SU-DHL-6 (cell line): Measurements from ENCODE around the gene QPCTL.
A peak's percentile ranks its signal among the peaks of the same experiment; 100 is the strongest.

Source experiments
- H2AFZ ChIP-seq: fragments of 200-600 bp; sonication (generic); 2 replicates; pipeline ENCODE4 v1.6.1; 2014; ENCODE audit warnings: low read depth, mild to moderate bottlenecking, moderate library complexity, mixed read lengths, antibody characterized with exemption, low read length; ENCODE audit not compliant: severe bottlenecking
- H3F3A ChIP-seq: fragments of 200-600 bp; shearing (Covaris generic); 2 replicates; pipeline ENCODE4 v1.6.0; 2016; ENCODE audit warnings: antibody characterized with exemption, mild to moderate bottlenecking; ENCODE audit not compliant: insufficient read depth
- H3K27ac ChIP-seq: fragments of 200-600 bp; sonication (generic); 2 replicates; pipeline ENCODE4 v1.5.1; 2016; ENCODE audit warnings: low read depth, mild to moderate bottlenecking, low read length, moderate library complexity, mixed read lengths
- H3K27me3 ChIP-seq: fragments of 200-600 bp; sonication (generic), shearing (Covaris generic); 2 replicates; pipeline ENCODE4 v1.6.0; 2014; ENCODE audit warnings: mild to moderate bottlenecking, low read length
- H3K36me3 ChIP-seq: fragments of 200-600 bp; sonication (generic); 2 replicates; pipeline ENCODE4 v1.6.1; 2014; ENCODE audit warnings: mild to moderate bottlenecking, low read length, mixed read lengths
- H3K4me2 ChIP-seq: fragments of 300-600, 200-600 bp; shearing (Covaris generic), sonication (generic); 2 replicates; pipeline ENCODE4 v1.6.0; 2014; ENCODE audit warnings: low read length, low read depth, mild to moderate bottlenecking; ENCODE audit not compliant: poor library complexity, severe bottlenecking
- H3K4me3 ChIP-seq: fragments of 200-600 bp; sonication (generic); 2 replicates; pipeline ENCODE4 v1.5.1; 2014; ENCODE audit warnings: antibody characterized with exemption, low read length, mild to moderate bottlenecking, mixed read lengths; ENCODE audit not compliant: insufficient read depth, poor library complexity, severe bottlenecking
- H3K79me2 ChIP-seq: fragments of 200-600 bp; sonication (generic); 2 replicates; pipeline ENCODE4 v1.6.1; 2014; ENCODE audit warnings: mild to moderate bottlenecking, low read length, moderate library complexity; ENCODE audit not compliant: insufficient read depth
- H3K9ac ChIP-seq: fragments of 200-600 bp; sonication (generic); 2 replicates; pipeline ENCODE4 v1.7.0; 2014; ENCODE audit warnings: mild to moderate bottlenecking, low read length
- H3K9me2 ChIP-seq: fragments of 200-600 bp; sonication (generic); replicated peaks from 2 replicates; pipeline ENCODE4 v1.6.1; 2014; ENCODE audit warnings: low read length; ENCODE audit not compliant: insufficient read depth
- H3K9me3 ChIP-seq: fragments of 200-600 bp; sonication (generic); 2 replicates; pipeline ENCODE4 v1.6.1; 2014; ENCODE audit warnings: low read length, mixed read lengths; ENCODE audit not compliant: insufficient read depth
- H4K20me1 ChIP-seq: fragments of 200-600 bp; sonication (generic); 2 replicates; pipeline ENCODE4 v1.6.1; 2014; ENCODE audit warnings: low read depth, mild to moderate bottlenecking, antibody characterized with exemption, low read length, moderate library complexity, mixed read lengths
- EZH2phosphoT487 ChIP-seq: fragments of 200-600 bp; sonication (generic), shearing (Covaris generic); conservative IDR thresholded peaks from 2 replicates; pipeline ENCODE4 v1.6.1; 2018; ENCODE audit warnings: mild to moderate bottlenecking, antibody characterized with exemption, low read length, moderate library complexity, mixed read lengths
- TF ChIP-seq, protein P1 (sequence below): fragments of 200-600 bp; sonication (generic); IDR thresholded peaks from one replicate; pipeline ENCODE4 v1.5.1; 2017; ENCODE audit warnings: antibody characterized with exemption, mild to moderate bottlenecking, low read length, moderate library complexity; ENCODE audit not compliant: insufficient read depth, poor library complexity, severe bottlenecking

QPCTL gene

DNA sequence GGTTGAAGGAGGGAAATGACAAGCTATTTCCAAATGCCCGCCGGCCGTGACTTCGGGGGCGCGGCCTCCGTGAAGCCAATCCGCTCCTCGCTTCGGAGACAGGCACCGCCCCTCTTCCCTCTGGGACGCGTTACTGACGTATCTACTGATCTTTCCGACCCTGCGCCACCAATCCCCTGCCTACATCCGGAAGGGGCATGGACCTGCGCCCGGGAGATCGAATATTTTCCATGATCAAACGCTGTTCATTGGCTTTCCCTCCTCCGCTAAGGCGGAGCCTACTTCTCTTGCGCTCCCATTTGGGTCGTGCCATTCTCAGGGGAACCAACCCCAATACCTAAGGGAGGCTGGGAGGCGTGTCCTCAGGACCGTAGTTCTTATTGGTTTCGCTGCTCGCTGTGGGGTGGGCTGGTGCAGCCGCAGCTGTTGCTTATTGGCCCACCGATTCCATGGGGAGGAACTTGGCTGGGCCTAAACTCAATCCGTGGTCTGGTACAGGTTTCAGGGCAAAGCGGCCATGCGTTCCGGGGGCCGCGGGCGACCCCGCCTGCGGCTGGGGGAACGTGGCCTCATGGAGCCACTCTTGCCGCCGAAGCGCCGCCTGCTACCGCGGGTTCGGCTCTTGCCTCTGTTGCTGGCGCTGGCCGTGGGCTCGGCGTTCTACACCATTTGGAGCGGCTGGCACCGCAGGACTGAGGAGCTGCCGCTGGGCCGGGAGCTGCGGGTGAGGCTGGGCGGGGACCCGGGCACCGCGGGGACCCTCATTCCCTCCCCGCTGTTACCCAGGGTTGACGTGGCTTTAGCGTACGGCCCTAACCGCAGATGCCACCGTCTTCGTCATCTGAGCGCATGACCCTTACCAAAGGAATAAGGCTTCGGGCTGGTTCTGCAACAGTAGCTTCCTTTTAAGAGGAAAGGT is at the start of gene QPCTL:
TSS of gene QPCTL (plus strand) at position 480 of the 919 bp plus-strand sequence. CDS start at position 518, 38 bp downstream.
- H3K27ac ChIP-seq = peak within 1 kb of the TSS; percentile 80
- H2AFZ ChIP-seq = peak within 1 kb of the TSS; percentile 75
- TF ChIP-seq EZH2phosphoT487 = no peak

DNA sequence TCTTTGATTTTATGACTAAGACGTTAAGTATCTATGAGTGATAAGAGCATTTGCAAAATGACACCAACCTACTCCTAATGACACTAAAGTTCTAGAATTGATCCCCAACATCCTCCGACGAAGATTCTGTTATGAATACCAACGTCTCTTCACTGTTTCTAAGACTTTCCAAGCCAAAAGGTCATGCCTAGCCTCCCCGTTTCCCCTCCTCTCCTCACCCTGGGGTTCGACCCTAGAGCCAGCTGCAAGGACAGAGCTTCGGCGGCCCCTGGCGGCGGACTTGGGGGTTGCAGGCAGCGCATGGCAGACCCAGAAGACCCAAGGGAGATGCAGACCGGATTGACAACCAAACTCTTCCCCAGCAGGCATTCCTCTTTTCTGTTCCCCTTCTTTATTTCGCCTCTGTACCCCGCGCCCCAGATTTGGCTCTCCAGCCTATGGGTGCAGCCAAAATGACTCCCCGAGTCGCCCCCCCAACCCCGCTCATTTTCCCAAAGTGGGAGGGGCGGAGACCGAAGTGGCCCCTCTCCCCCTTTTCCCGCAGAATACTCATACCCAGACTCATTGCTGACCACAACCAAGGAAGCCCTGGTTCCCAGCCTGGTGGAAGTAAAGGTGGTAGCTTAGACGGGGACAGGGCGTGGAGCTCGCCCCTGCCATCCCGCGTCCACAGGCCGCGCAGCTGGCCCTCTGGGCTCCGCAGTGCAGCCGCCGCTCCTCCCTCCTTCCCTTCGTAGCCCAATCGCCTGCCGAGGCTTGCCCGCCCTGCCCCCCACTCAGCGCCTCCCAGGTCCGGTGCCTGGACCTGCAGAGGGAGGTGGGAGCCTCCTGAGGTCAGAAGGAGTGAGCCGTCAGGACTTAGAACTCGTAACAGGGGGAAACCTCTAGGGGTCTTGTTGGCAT is 49.2 kb upstream of the QPCTL start:
- H3K79me2 ChIP-seq = peaks cover 6% of the 10 kb centered on the region; the same call in 1 of the 2 replicates
- peaks cover 22% of the 10 kb centered on the region for H3F3A ChIP-seq
- H3K9me2 ChIP-seq = no peaks in the 10 kb centered on the region
- peak overlapping the region; percentile 47 for H2AFZ ChIP-seq
- no peaks in the 10 kb centered on the region for H3K9me3 ChIP-seq
- H3K4me3 ChIP-seq = no peak overlapping the region
- peak overlapping the region; percentile 84 for H3K4me2 ChIP-seq
- no peak overlapping the region for H3K9ac ChIP-seq
- H3K36me3 ChIP-seq = no peaks in the 10 kb centered on the region
- no peak for TF ChIP-seq EZH2phosphoT487
- TF ChIP-seq, protein P1, sequence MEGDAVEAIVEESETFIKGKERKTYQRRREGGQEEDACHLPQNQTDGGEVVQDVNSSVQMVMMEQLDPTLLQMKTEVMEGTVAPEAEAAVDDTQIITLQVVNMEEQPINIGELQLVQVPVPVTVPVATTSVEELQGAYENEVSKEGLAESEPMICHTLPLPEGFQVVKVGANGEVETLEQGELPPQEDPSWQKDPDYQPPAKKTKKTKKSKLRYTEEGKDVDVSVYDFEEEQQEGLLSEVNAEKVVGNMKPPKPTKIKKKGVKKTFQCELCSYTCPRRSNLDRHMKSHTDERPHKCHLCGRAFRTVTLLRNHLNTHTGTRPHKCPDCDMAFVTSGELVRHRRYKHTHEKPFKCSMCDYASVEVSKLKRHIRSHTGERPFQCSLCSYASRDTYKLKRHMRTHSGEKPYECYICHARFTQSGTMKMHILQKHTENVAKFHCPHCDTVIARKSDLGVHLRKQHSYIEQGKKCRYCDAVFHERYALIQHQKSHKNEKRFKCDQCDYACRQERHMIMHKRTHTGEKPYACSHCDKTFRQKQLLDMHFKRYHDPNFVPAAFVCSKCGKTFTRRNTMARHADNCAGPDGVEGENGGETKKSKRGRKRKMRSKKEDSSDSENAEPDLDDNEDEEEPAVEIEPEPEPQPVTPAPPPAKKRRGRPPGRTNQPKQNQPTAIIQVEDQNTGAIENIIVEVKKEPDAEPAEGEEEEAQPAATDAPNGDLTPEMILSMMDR = peak; percentile 92
- H3K27ac ChIP-seq = peak overlapping the region; percentile 92; the same call in 1 of the 2 replicates
- H3K27me3 ChIP-seq = no peaks in the 10 kb centered on the region
- no peaks in the 10 kb centered on the region for H4K20me1 ChIP-seq

More for the DNA sequence above, at the start of gene QPCTL:
- peaks cover 30% of the 10 kb centered on the region for H3K79me2 ChIP-seq
- H3K36me3 ChIP-seq = no peaks in the 10 kb centered on the region
- no peaks in the 10 kb centered on the region for H4K20me1 ChIP-seq
- H3K9me2 ChIP-seq = no peaks in the 10 kb centered on the region
- no peaks in the 10 kb centered on the region for H3K9me3 ChIP-seq
- H3F3A ChIP-seq = no peaks in the 10 kb centered on the region
- H3K9ac ChIP-seq = peak within 1 kb of the TSS; percentile 90
- H3K27me3 ChIP-seq = no peaks in the 10 kb centered on the region
- H3K4me3 ChIP-seq = peak within 1 kb of the TSS; percentile 97
- H3K4me2 ChIP-seq = peak within 1 kb of the TSS; percentile 85

DNA sequence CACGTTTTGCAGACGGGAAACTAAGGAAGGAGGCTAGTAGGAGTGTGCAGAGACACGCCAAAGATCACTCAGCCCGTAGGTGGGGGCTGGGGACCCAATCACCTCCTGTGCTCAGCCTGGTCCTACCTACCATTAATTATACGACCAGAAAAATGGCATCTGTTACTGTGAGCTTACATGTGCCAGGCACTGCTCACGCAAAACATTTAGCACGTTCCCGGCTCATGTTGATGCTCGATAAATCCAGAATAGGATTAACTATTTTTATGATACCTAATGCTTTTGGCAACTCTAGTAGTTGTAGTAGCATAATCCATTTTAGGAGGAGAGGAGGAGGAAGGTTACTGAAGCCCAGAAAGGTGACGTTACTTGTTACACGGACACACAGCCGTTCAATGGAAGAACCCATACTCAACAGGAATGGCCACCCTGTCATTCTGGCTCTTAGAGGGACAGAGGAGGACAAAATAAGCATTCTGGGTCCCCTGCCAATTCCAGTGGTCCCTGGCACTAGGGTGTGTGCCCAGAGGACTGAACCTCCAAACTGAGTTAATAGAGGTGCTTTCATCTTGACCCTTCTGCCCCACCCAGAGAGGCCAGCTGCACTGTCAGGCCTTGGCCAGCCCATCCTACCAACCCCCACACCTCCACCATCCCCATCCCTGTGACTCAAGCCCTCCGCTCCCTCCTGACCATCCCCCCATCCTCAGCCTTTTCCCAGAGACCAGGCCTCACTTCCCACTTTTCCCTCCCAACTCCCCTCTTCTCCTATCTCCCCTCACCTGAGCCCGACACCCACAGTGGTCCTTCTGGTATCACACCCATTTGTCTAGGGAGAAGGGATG is 48.3 kb upstream of the QPCTL start:
- no peak overlapping the region for H3K9ac ChIP-seq
- no peaks in the 10 kb centered on the region for H3K36me3 ChIP-seq
- no peaks in the 10 kb centered on the region for H4K20me1 ChIP-seq
- no peaks in the 10 kb centered on the region for H3K9me3 ChIP-seq
- H3K27me3 ChIP-seq = no peaks in the 10 kb centered on the region
- no peaks in the 10 kb centered on the region for H3K9me2 ChIP-seq
- peaks cover 22% of the 10 kb centered on the region for H3F3A ChIP-seq
- no peak overlapping the region for H3K4me3 ChIP-seq
- no peak overlapping the region for H2AFZ ChIP-seq
- no peak overlapping the region for H3K4me2 ChIP-seq
- no peaks in the 10 kb centered on the region for H3K79me2 ChIP-seq
- TF ChIP-seq, protein P1 = no peak
- TF ChIP-seq EZH2phosphoT487 = no peak
- no peak overlapping the region for H3K27ac ChIP-seq
